COR-L47 (cell line): ENCODE data around the gene PPFIBP2.
A peak's percentile ranks its signal among the peaks of the same experiment; 100 is the strongest.
"Not testable (repeated sequence)": the region's sequence is repeated elsewhere in the genome, so short reads cannot be mapped to it uniquely, and the experiment has no call there.

Experiments used
- DNase-seq: peaks from one replicate; lab custom pipeline; 2025; lab: John Stamatoyannopoulos, UW

Gene PPFIBP2

GRCh38 chr11:7636350-7636749, 122.6 kb downstream of the PPFIBP2 start:
- no peak for DNase-seq

GRCh38 chr11:7637447-7638157, 123.8 kb downstream of the PPFIBP2 start:
- DNase-seq = no peak

GRCh38 chr11:7638710-7639642, 125.2 kb downstream of the PPFIBP2 start:
- no peak for DNase-seq

- DNase-seq = no peak
Observed at GRCh38 chr11:7639643-7640025, 125.8 kb downstream of the PPFIBP2 start.

GRCh38 chr11:7640816-7641215, 127.0 kb downstream of the PPFIBP2 start:
- DNase-seq = no peak

GRCh38 chr11:7642747-7643146, 128.9 kb downstream of the PPFIBP2 start:
- no peak for DNase-seq

- DNase-seq = no peak
Observed at GRCh38 chr11:7643314-7643713, 129.5 kb downstream of the PPFIBP2 start.

GRCh38 chr11:7645206-7645605, 131.4 kb downstream of the PPFIBP2 start:
- no peak for DNase-seq

- no peak for DNase-seq
Observed at GRCh38 chr11:7646866-7647265, 133.1 kb downstream of the PPFIBP2 start.

GRCh38 chr11:7648264-7648663, 134.5 kb downstream of the PPFIBP2 start:
- DNase-seq = no peak

GRCh38 chr11:7651140-7651551, 137.3 kb downstream of the PPFIBP2 start:
- DNase-seq = no peak

- no peak for DNase-seq
Observed at GRCh38 chr11:7651700-7652099, 137.9 kb downstream of the PPFIBP2 start.

- no peak for DNase-seq
Observed at GRCh38 chr11:7654195-7654705, 140.5 kb downstream of the PPFIBP2 start.

GRCh38 chr11:7655253-7656217, 141.7 kb downstream of the PPFIBP2 start:
- no peak for DNase-seq

GRCh38 chr11:7656704-7657103, 142.9 kb downstream of the PPFIBP2 start:
- DNase-seq = no peak

GRCh38 chr11:7657306-7658025, 143.7 kb downstream of the PPFIBP2 start:
- DNase-seq = no peak

- DNase-seq = not testable (repeated sequence)
Observed at GRCh38 chr11:7663531-7663930, 149.7 kb downstream of the PPFIBP2 start.

- no peak for DNase-seq
Observed at GRCh38 chr11:7664867-7665266, 151.1 kb downstream of the PPFIBP2 start.

GRCh38 chr11:7665473-7666291, 151.9 kb downstream of the PPFIBP2 start:
- peak; percentile 49 for DNase-seq

GRCh38 chr11:7666292-7666866, 152.6 kb downstream of the PPFIBP2 start:
- no peak for DNase-seq
